ENCODE results near the gene OSBPL10. TPM values are rescaled to one million over a fixed set of nuclear protein-coding genes. Genes with fewer than 3 reads are reported as not detected.

The OSBPL10 gene
- total and polyA plus RNA-seq, 2 of the 8 experiments (the other 6 are each of a cell fraction or from before 2014, with no cell fraction given), result 26.2 to 86.7 TPM

DNA sequence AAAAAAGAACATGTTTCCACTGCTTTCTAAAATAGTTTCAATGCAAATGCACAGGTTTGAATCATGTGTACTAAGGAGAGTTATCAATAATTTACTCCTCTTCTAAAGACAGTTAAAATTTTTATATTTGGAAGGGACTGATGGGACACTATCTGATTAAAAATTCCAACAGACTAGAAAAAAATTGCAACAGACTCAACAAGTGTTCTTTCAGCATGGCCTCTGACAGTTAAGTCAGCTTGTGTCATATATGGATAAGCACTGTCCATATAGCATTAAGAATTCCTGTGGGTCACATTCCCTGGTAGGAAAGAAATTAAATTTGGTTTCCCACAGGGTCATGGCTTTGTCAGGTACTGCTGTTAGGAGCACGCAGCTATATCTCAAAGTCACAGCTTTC, 96.8 kb downstream of the OSBPL10 start:
- peaks cover 11% of the 10 kb centered on the region for H3K79me1 ChIP-seq (ENCODE audit: low read depth, low read length)
- no peak overlapping the region for H2BK15ac ChIP-seq (ENCODE audit: low read length)
- no peak overlapping the region for H2AK5ac ChIP-seq (ENCODE audit: low read depth, low read length)
- H3K9me3 ChIP-seq (ENCODE audit: insufficient read depth in 2 of 2, low read depth in 1 of 2, low read length in 1 of 2), result no peaks in the 10 kb centered on the region
- H2BK5ac ChIP-seq (ENCODE audit: low read depth, low read length), result no peak overlapping the region
- H3K4me2 ChIP-seq (ENCODE audit: insufficient read depth in 1 of 2, low read depth in 2 of 2, low read length in 2 of 2), result no peak overlapping the region
- ChIA-PET POLR2A (ENCODE audit: partially characterized antibody) (no interaction called here), CTCF (ENCODE audit: partially characterized antibody) (interaction anchor here (0.9 to 2.4 kb wide), 2 partner anchors 25 to 135 kb away, joined by 3 to 5 read pairs; no protein-coding TSS in a partner anchor)
- H3K4ac ChIP-seq (replicated peaks; ENCODE audit: insufficient read length, low read depth, low read length), result no peak overlapping the region
- no peak for FAIRE-seq
- H2AFZ ChIP-seq (ENCODE audit: low read length), result no peak overlapping the region
- no peak overlapping the region for H3K27ac ChIP-seq (ENCODE audit: low read depth, low read length)
- no peak overlapping the region for H3K4me3 ChIP-seq (ENCODE audit: extremely low read depth in 1 of 4, insufficient read depth in 2 of 4, low read depth in 3 of 4, low read length in 4 of 4)
- peaks cover 2 to 11% of the 10 kb centered on the region in 2 experiments for H4K20me1 ChIP-seq (replicated peaks in 1 of 2; ENCODE audit: control insufficient read depth in 1 of 2, insufficient read depth in 2 of 2, low read length in 2 of 2)
- DNase-seq (ENCODE audit: low read depth in 1 of 2, low spot score in 2 of 2), result no peak
- H3K56ac ChIP-seq (replicated peaks; ENCODE audit: insufficient read length, low read depth, low read length), result no peak overlapping the region
- no peak overlapping the region for H3K14ac ChIP-seq (ENCODE audit: insufficient read length)
- H3K23me2 ChIP-seq (ENCODE audit: low read depth, low read length), result peaks cover 3% of the 10 kb centered on the region; the same call in 1 of the 2 replicates
- H4K91ac ChIP-seq (replicated peaks; ENCODE audit: insufficient read length, low read length), result no peak overlapping the region
- WGBS, 2 experiments (ENCODE audit: extremely low coverage in 1 of 2, insufficient coverage in 1 of 2, insufficient read length in 1 of 2, insufficient replicate concordance in 2 of 2, low coverage in 1 of 2, low lambda C conversion rate in 2 of 2, missing lambda C conversion rate in 1 of 2), result 81% methylated on average over 1 of the region's 1 CpG; no CpG with 5 or more reads in 1 of the 2 experiments
- peaks cover 0 to 12% (median 10%) of the 10 kb centered on the region in 4 experiments; a peak in 5 of 7 replicates for H3K4me1 ChIP-seq (replicated peaks in 1 of 4; ENCODE audit: control insufficient read depth in 3 of 4, insufficient read depth in 4 of 4, low read length in 3 of 4)
- no peak overlapping the region for H3K9ac ChIP-seq (replicated peaks in 1 of 4; ENCODE audit: extremely low read depth in 1 of 4, low read depth in 3 of 4, low read length in 3 of 4)
- H4K5ac ChIP-seq (ENCODE audit: insufficient read length, low read depth, low read length), result no peak overlapping the region
- no peak overlapping the region for H3K18ac ChIP-seq (ENCODE audit: extremely low read depth, low read length)
- H2BK20ac ChIP-seq (ENCODE audit: low read length), result no peak overlapping the region
- peaks cover 0 to under 1% (median 0%) of the 10 kb centered on the region in 4 experiments; a peak in 2 of 8 replicates for H3K36me3 ChIP-seq (ENCODE audit: control insufficient read depth in 2 of 4, insufficient read depth in 4 of 4, low read length in 3 of 4)
- no peak overlapping the region for H3K23ac ChIP-seq (ENCODE audit: insufficient read length)
- no peak overlapping the region for H2BK120ac ChIP-seq (replicated peaks; ENCODE audit: low read depth, low read length)
- no peaks in the 10 kb centered on the region for H3K27me3 ChIP-seq (replicated peaks in 1 of 4; ENCODE audit: control insufficient read depth in 3 of 4, extremely low read depth in 1 of 4, insufficient read depth in 3 of 4, low read length in 3 of 4)
- no peak overlapping the region for H2BK12ac ChIP-seq (ENCODE audit: low read depth, low read length)
- H3K79me2 ChIP-seq (ENCODE audit: control insufficient read depth in 1 of 2, insufficient read depth in 2 of 2, low read length in 2 of 2), result peaks cover 4 to 88% of the 10 kb centered on the region in 2 experiments
- H4K8ac ChIP-seq (ENCODE audit: extremely low read depth, insufficient read depth, low read length), result no peak overlapping the region
- no peak for TF ChIP-seq EZH2 (IDR thresholded peaks at IDR 0.05; ENCODE audit: low read depth, low read length, severe bottlenecking)
